HEK293T (cell line): Measurements from ENCODE around the gene CFAP45.

Experiments used
- CTCF ChIA-PET: fragments of 350-600 bp; formaldehyde crosslinking; extraction: SDS; loops from one replicate; lab custom pipeline; 2021; ENCODE audit warnings: antibody characterized with exemption, inconsistent platforms; lab: Yijun Ruan, JAX
- POLR2A ChIA-PET: fragments of 350-600 bp; formaldehyde crosslinking; extraction: SDS; loops from one replicate; lab custom pipeline; 2020; ENCODE audit warnings: antibody characterized with exemption, inconsistent platforms; lab: Yijun Ruan, JAX
- DNase-seq: peaks from one replicate; pipeline ENCODE4 v3.0.0; 2012; ENCODE audit warnings: mixed read lengths; ENCODE audit errors: extremely low spot score
- ARNT ChIP-seq: fragments of 450-650 bp; IDR thresholded peaks from 2 replicates; pipeline ENCODE4 v1.6.1; 2017; ENCODE audit warnings: mild to moderate bottlenecking
- BHLHE40 ChIP-seq: fragments of 450-650 bp; IDR thresholded peaks from 2 replicates; pipeline ENCODE4 v1.6.1; 2016; ENCODE audit warnings: mild to moderate bottlenecking, moderate library complexity, borderline replicate concordance
- CTBP1 ChIP-seq: fragments of 450-650 bp; IDR thresholded peaks from 2 replicates; pipeline ENCODE4 v1.6.1; 2016; ENCODE audit warnings: borderline replicate concordance
- ELF4 ChIP-seq: fragments of 450-650 bp; IDR thresholded peaks from 2 replicates; pipeline ENCODE4 v1.6.1; 2017; ENCODE audit warnings: antibody characterized with exemption
- FOXA1 ChIP-seq: fragments of 450-650 bp; IDR thresholded peaks from 2 replicates; pipeline ENCODE4 v1.6.1; 2016; ENCODE audit warnings: mild to moderate bottlenecking
- FOXK2 ChIP-seq: fragments of 450-650 bp; IDR thresholded peaks from 2 replicates; pipeline ENCODE4 v1.6.1; 2016; ENCODE audit warnings: mild to moderate bottlenecking
- FOXM1 ChIP-seq: fragments of 450-650 bp; IDR thresholded peaks from 2 replicates; pipeline ENCODE4 v1.6.1; 2017; ENCODE audit warnings: mild to moderate bottlenecking, borderline replicate concordance
- HDGF ChIP-seq: fragments of 450-650 bp; IDR thresholded peaks from 2 replicates; pipeline ENCODE4 v1.6.1; 2017; ENCODE audit warnings: antibody characterized with exemption, borderline replicate concordance
- L3MBTL2 ChIP-seq: fragments of 450-650 bp; conservative IDR thresholded peaks from 2 replicates; pipeline ENCODE4 v1.6.1; 2016; ENCODE audit warnings: mild to moderate bottlenecking
- LEF1 ChIP-seq: fragments of 450-650 bp; IDR thresholded peaks from 2 replicates; pipeline ENCODE4 v1.6.1; 2017; ENCODE audit warnings: mild to moderate bottlenecking, borderline replicate concordance
- NFRKB ChIP-seq: fragments of 450-650 bp; IDR thresholded peaks from 2 replicates; pipeline ENCODE4 v1.6.1; 2016; ENCODE audit warnings: mild to moderate bottlenecking, moderate library complexity
- PKNOX1 ChIP-seq: fragments of 450-650 bp; IDR thresholded peaks from 2 replicates; pipeline ENCODE4 v1.6.1; 2016
- SP1 ChIP-seq: fragments of 450-650 bp; IDR thresholded peaks from 2 replicates; pipeline ENCODE4 v1.6.1; 2017
- SUZ12 ChIP-seq: fragments of 450-650 bp; IDR thresholded peaks from 2 replicates; pipeline ENCODE4 v1.6.1; 2016; ENCODE audit warnings: mild to moderate bottlenecking
- TARDBP ChIP-seq: fragments of 450-650 bp; IDR thresholded peaks from 2 replicates; pipeline ENCODE4 v1.6.1; 2016
- ZNF384 ChIP-seq: fragments of 450-650 bp; IDR thresholded peaks from 2 replicates; pipeline ENCODE4 v1.6.1; 2016

Gene CFAP45

GRCh38 chr1:159918352-159919200, 18.6 kb upstream of the CFAP45 start:
- POLR2A ChIA-PET: no interaction called here
- no peak for DNase-seq
- CTCF ChIA-PET: interaction anchor here (1.7 kb wide), 1 partner anchor 89 kb away, joined by 4 read pairs; no protein-coding TSS in a partner anchor
- TF ChIP-seq FOXA1 (no peak), ARNT (no peak), CTBP1 (no peak), NFRKB (no peak), TARDBP (no peak), L3MBTL2 (no peak), ELF4 (no peak), FOXM1 (no peak), LEF1 (no peak), FOXK2 (no peak), HDGF (no peak), BHLHE40 (no peak), SUZ12 (no peak), SP1 (no peak), ZNF384 (no peak), PKNOX1 (no peak)

GRCh38 chr1:159917533-159918351, 17.8 kb upstream of the CFAP45 start:
- CTCF ChIA-PET: interaction anchor here (1.7 kb wide), 1 partner anchor 90 kb away, joined by 4 read pairs; no protein-coding TSS in a partner anchor
- POLR2A ChIA-PET: no interaction called here
- DNase-seq: no peak
- TF ChIP-seq SUZ12: no peak
- TF ChIP-seq TARDBP: no peak
- no peak for TF ChIP-seq BHLHE40
- no peak for TF ChIP-seq ARNT
- no peak for TF ChIP-seq ZNF384
- no peak for TF ChIP-seq PKNOX1
- no peak for TF ChIP-seq SP1
- no peak for TF ChIP-seq HDGF
- no peak for TF ChIP-seq NFRKB
- no peak for TF ChIP-seq FOXK2
- no peak for TF ChIP-seq FOXM1
- TF ChIP-seq ELF4: no peak
- TF ChIP-seq FOXA1: no peak
- no peak for TF ChIP-seq LEF1
- TF ChIP-seq CTBP1: no peak
- no peak for TF ChIP-seq L3MBTL2

GRCh38 chr1:159916242-159917051, 16.5 kb upstream of the CFAP45 start:
- POLR2A ChIA-PET: interaction anchor here (0.7 to 2.5 kb wide), 2 partner anchors 8 to 16 kb away, joined by 3 to 24 read pairs; partner anchors contain the start of gene TAGLN2
- TF ChIP-seq FOXA1 (no peak), CTBP1 (peak; percentile 40; the same call in 1 of the 2 replicates), PKNOX1 (0 out of 2 replicates have a peak, but pooled peaks have one; percentile 28)
- CTCF ChIA-PET: interaction anchor here (1.0 to 1.7 kb wide), 3 partner anchors 23 to 118 kb away, joined by 3 to 7 read pairs (median 3); partner anchors contain the start of gene IGSF9
- peak; percentile 50 for DNase-seq

- TF ChIP-seq SP1 (no peak), CTBP1 (no peak), SUZ12 (no peak), FOXA1 (no peak), TARDBP (no peak), ELF4 (no peak), ARNT (no peak), L3MBTL2 (no peak), NFRKB (no peak), HDGF (no peak), PKNOX1 (no peak), FOXM1 (no peak)
- no peak for DNase-seq
- POLR2A ChIA-PET: interaction anchor here (0.8 to 2.5 kb wide), 2 partner anchors 9 to 15 kb away, joined by 3 to 24 read pairs; partner anchors contain the start of gene TAGLN2
- CTCF ChIA-PET: interaction anchor here (1.0 to 1.7 kb wide), 4 partner anchors 24 to 117 kb away, joined by 3 to 7 read pairs (median 4); partner anchors contain the start of gene IGSF9
Observed at GRCh38 chr1:159915571-159916241, 15.7 kb upstream of the CFAP45 start.
